Left ventricle myocardium inferior (tissue), 1 donor: ENCODE measurements around the gene NUB1. TPM values are rescaled to one million over a fixed set of nuclear protein-coding genes. Genes with fewer than 3 reads are reported as not detected.

Source experiments
- DNase-seq: peaks from one replicate; pipeline ENCODE4 v3.0.0-alpha.2; 2020
- H3K27ac ChIP-seq: fragments of 200-600 bp; replicated peaks from 2 replicates; pipeline ENCODE4 v1.8.0; 2021
- H3K27me3 ChIP-seq: fragments of 200-600 bp; 2 replicates; pipeline ENCODE4 v1.8.0; 2021; ENCODE audit warnings: low read depth
- H3K36me3 ChIP-seq: fragments of 200-600 bp; 2 replicates; pipeline ENCODE4 v1.8.0; 2021
- H3K4me1 ChIP-seq: fragments of 200-600 bp; 2 replicates; pipeline ENCODE4 v1.8.0; 2021
- H3K4me3 ChIP-seq: fragments of 200-600 bp; 2 replicates; pipeline ENCODE4 v1.8.0; 2021; ENCODE audit warnings: mild to moderate bottlenecking, moderate library complexity
- H3K9me3 ChIP-seq: fragments of 200-600 bp; replicated peaks from 2 replicates; pipeline ENCODE4 v1.8.0; 2021
- intact Hi-C: fragments of 100-400 bp; cut with micrococcal nuclease; formaldehyde crosslinking; loops from one replicate; pipeline ENCODE4 v1.11.0; 2022
- total RNA-seq: library from RNA; stranded (reverse); fragmentation: NEBNext Ultra II Directional; extraction: Animal tissue kit (Norgen Biotek cat#: 25700); gene quantifications from one replicate; pipeline ENCODE4 v1.2.1, GENCODE V29; 2021
- TF ChIP-seq, protein P1 (sequence below): fragments of 200-600 bp; IDR thresholded peaks from 2 replicates; pipeline ENCODE4 v1.8.0; 2021; ENCODE audit warnings: antibody characterized with exemption, mild to moderate bottlenecking, borderline replicate concordance
- donor health status: DM: no; HTN: yes; CAD: no; lungs with severe emphysema.

NUB1 gene
- total RNA-seq, 1 donor from 2014 or later, result 39.5 TPM

DNA sequence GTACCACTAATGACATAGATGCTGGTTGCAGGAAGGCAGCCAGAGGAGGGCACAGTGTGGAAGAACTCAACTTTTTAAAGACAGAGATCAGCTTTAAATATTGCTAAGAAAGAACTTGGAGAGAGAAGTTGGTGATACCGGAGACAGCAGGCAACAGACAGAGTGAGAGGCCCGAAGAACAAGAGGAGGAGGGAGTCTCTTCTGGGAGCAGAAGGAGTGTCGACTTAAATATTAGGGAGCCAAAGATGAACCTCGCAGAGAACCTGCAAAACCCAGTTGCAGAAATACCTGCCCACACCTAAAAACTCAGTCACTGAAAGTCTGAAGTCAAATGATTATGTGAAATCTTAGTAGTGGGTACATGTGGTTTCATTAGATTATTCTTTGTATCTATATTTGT is 71.6 kb downstream of the NUB1 start:
- peaks cover 26% of the 10 kb centered on the region for H3K4me1 ChIP-seq
- peaks cover 86% of the 10 kb centered on the region for H3K27me3 ChIP-seq
- H3K36me3 ChIP-seq, result no peaks in the 10 kb centered on the region
- no peak overlapping the region for H3K4me3 ChIP-seq
- no peak overlapping the region for H3K27ac ChIP-seq
- intact Hi-C loops, result no loop called here
- no peak for DNase-seq
- H3K9me3 ChIP-seq, result no peaks in the 10 kb centered on the region
- TF ChIP-seq, protein P1, sequence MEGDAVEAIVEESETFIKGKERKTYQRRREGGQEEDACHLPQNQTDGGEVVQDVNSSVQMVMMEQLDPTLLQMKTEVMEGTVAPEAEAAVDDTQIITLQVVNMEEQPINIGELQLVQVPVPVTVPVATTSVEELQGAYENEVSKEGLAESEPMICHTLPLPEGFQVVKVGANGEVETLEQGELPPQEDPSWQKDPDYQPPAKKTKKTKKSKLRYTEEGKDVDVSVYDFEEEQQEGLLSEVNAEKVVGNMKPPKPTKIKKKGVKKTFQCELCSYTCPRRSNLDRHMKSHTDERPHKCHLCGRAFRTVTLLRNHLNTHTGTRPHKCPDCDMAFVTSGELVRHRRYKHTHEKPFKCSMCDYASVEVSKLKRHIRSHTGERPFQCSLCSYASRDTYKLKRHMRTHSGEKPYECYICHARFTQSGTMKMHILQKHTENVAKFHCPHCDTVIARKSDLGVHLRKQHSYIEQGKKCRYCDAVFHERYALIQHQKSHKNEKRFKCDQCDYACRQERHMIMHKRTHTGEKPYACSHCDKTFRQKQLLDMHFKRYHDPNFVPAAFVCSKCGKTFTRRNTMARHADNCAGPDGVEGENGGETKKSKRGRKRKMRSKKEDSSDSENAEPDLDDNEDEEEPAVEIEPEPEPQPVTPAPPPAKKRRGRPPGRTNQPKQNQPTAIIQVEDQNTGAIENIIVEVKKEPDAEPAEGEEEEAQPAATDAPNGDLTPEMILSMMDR, result no peak

DNA sequence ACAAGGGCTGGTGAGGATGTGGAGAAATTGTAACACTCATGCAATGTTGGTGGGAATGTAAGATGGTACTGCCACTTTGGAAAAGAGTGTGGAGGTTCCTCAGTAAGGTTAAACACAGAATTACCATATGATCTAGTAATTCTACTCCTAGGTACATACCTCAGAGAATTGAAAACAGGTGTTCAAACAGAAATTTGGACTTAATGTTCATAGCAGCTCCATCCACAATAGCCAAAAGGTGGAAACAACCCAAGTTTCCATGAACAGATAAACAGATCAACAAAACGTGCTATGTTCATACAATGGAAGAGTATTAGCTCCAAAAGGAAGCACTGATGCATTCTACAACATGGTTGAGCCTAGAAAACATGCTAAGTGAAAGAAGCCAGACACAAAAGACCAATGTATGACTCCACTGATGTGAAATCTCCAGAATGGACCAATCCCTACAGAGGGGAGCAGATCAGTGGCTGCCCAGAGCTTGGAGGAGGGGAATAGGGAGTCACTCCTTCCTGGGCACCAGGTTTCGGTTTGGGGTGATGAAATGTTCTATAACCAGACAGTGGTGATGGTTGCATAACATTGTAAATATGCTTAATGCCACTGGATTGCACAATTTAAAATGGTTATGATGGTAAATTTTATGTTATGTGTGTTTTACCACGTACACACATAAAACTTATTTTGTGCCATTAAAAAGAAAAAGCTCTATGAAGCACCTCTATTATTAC is 73.9 kb downstream of the NUB1 start:
- H3K4me1 ChIP-seq, result peaks cover 4% of the 10 kb centered on the region
- H3K4me3 ChIP-seq, result no peak overlapping the region
- peaks cover 65% of the 10 kb centered on the region for H3K27me3 ChIP-seq
- no peak overlapping the region for H3K27ac ChIP-seq
- DNase-seq, result no peak
- TF ChIP-seq, protein P1, result no peak
- H3K9me3 ChIP-seq, result peaks cover 18% of the 10 kb centered on the region
- no peaks in the 10 kb centered on the region for H3K36me3 ChIP-seq
- intact Hi-C loops, result no loop called here

DNA sequence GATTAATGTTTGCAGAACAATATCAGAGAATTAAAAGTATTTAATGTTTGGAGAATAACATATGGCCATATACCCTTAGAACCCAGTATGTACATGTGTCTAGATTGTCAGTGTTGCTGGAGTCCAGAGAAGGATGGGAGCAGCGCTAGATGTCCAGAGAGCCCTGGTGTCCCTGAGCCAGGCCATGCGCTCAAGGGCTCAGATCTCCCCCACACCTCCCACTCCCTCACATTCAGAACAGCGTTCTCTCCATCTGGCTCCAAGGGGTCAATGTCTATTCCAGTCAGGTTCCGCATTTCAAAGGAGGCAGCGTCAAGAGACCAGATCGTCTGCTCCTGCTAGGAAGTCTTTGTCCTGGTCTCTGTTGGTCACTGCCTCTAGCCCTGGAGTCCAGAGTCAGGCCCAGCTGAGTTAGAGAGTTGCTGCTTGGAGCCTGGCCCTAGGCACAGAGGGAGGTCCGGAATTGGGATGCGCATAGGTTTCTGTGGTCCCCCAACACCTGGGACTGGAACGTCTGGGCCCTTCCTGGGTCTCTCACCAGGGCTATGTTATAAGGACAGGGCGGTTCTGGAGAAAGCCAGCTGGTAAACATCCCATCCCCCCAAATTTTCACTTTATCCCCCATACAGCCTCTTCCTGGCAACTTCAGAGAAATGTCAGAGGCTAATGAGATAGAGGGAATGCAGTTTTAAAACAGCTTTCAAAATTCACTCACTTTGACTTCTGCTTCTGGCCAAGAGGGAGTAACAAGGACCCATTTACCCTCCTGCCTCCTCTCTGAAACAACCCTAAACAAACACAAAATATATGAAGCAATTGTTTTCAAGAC is 74.7 kb downstream of the NUB1 start:
- peaks cover 18% of the 10 kb centered on the region for H3K9me3 ChIP-seq
- no peaks in the 10 kb centered on the region for H3K36me3 ChIP-seq
- no peaks in the 10 kb centered on the region for H3K4me1 ChIP-seq
- TF ChIP-seq, protein P1, result no peak
- intact Hi-C loops, result no loop called here
- H3K27me3 ChIP-seq, result peaks cover 64% of the 10 kb centered on the region
- no peak for DNase-seq
- no peak overlapping the region for H3K4me3 ChIP-seq
- no peak overlapping the region for H3K27ac ChIP-seq

DNA sequence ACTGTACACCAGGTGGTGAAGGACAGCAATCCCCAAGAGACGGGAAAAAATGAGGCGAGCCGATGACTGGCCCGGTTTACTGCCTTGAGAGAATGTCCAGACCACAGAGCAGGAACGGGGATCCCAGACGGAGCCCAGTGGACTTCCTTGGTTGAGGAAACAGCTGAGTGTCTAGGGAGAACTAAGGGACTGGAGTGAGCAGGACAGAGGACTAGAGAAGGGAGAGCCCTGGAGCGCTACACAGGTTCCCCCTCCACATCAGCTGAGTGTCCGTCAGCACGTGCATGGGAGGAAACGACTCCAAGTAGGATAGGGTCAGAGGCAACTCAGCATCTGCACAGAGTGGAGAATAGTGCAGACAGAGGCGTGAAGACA is 75.3 kb downstream of the NUB1 start:
- intact Hi-C loops, result no loop called here
- Histone ChIP-seq H3K4me1 (no peaks in the 10 kb centered on the region), H3K27ac (no peak overlapping the region), H3K27me3 (peaks cover 61% of the 10 kb centered on the region), H3K4me3 (no peak overlapping the region), H3K36me3 (no peaks in the 10 kb centered on the region), H3K9me3 (peaks cover 18% of the 10 kb centered on the region)
- DNase-seq, result no peak
- TF ChIP-seq, protein P1, result no peak

DNA sequence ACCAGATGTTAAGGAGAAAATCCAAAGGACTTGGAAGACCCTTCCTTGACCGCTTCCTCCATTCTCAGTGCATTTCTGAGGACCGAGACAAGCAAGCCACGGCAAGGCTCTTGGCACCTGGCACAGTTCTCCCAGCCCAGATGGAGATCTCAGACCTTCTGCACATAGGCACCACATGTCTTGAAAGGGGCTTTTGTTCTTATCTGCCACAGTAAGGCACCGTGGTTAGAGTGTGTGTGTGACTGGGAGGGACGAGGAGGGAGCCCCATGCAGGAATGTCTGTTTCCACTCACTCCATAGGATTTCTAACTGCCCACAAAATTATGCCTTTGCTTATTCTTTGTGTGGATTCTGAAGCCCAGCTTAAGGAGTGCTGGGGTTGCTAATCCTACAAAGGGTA is 78.5 kb downstream of the NUB1 start:
- Histone ChIP-seq H3K27ac (no peak overlapping the region), H3K4me3 (no peak overlapping the region), H3K36me3 (no peaks in the 10 kb centered on the region), H3K9me3 (peaks cover 18% of the 10 kb centered on the region), H3K27me3 (peaks cover 31% of the 10 kb centered on the region), H3K4me1 (no peaks in the 10 kb centered on the region)
- intact Hi-C loops, result no loop called here
- no peak for DNase-seq
- TF ChIP-seq, protein P1, result no peak
